Endothelial cell of umbilical vein (primary cell): Measurements from ENCODE around the gene POLR3A. TPM values are rescaled to one million over a fixed set of nuclear protein-coding genes. Genes with fewer than 3 reads are reported as not detected.

ENCODE experiments used
- BruUV-seq: library from RNA; stranded (reverse); fragments of 400-500 nt; replicated peaks from 2 replicates; lab custom pipeline; 2021; lab: Mats Ljungman, UMichigan
- CTCF ChIA-PET: fragments of 300-600, 350-600 bp; sonication (Branson Sonifier 250); formaldehyde crosslinking; loops from one replicate; lab custom pipeline; 2021; ENCODE audit warnings: antibody characterized with exemption, inconsistent platforms; lab: Charles Lee
- POLR2A ChIA-PET: fragments of 300-600, 350-600 bp; sonication (Branson Sonifier 250); formaldehyde crosslinking; loops from one replicate; lab custom pipeline; 2021; ENCODE audit warnings: antibody characterized with exemption, inconsistent platforms; lab: Charles Lee
- DNase-seq: peaks from one replicate; pipeline ENCODE4 v3.0.0-alpha.2; 2011; ENCODE audit warnings: low read depth, low spot score
- FAIRE-seq: peaks from 2 replicates; lab custom pipeline; 2011; peaks lifted over from hg19 to GRCh38; lab: Jason Lieb, UNC
- H2AFZ ChIP-seq: 2 replicates; pipeline ENCODE4 v1.6.0; 2012; ENCODE audit warnings: low read depth, low read length, control low read depth, inconsistent platforms
- H3K27ac ChIP-seq: 2 replicates; pipeline ENCODE4 v1.5.1; 2011; ENCODE audit warnings: low read depth, mild to moderate bottlenecking, control low read depth, low read length, moderate library complexity; ENCODE audit not compliant: insufficient read depth
- H3K27me3 ChIP-seq, 2 experiments: 2 replicates each; pipeline versions ENCODE4 v1.6.0 to v1.6.1; 2011; ENCODE audit warnings: low read length in 2 of 2, mixed read lengths in 1 of 2; ENCODE audit not compliant: control insufficient read depth in 2 of 2, insufficient read depth in 2 of 2
- H3K36me3 ChIP-seq, 2 experiments: 2 replicates in 1 of 2; 3 replicates in 1 of 2; pipeline ENCODE4 v1.5.1; 2011; ENCODE audit warnings: low read length in 2 of 2, mild to moderate bottlenecking in 1 of 2, moderate library complexity in 1 of 2; ENCODE audit not compliant: control insufficient read depth in 2 of 2, insufficient read depth in 2 of 2; ENCODE audit errors: extremely low read depth in 1 of 2
- H3K4me1 ChIP-seq: 3 replicates; pipeline ENCODE4 v1.5.1; 2011; ENCODE audit warnings: mild to moderate bottlenecking, low read length; ENCODE audit not compliant: control insufficient read depth, insufficient read depth; ENCODE audit errors: extremely low read depth
- H3K4me2 ChIP-seq: 2 replicates; pipeline ENCODE4 v1.6.1; 2011; ENCODE audit warnings: low read length, control low read depth, mixed read lengths; ENCODE audit not compliant: insufficient read depth
- H3K4me3 ChIP-seq, 3 experiments: fragments of 200-600 bp in 1 of 3; sonication (generic), shearing (Covaris generic) in 1 of 3; replicated peaks in 1 of 3; 2 replicates each; pipeline ENCODE4 v1.5.1; 2011 to 2016; ENCODE audit warnings: control low read depth in 3 of 3, low read length in 3 of 3, mild to moderate bottlenecking in 2 of 3, inconsistent platforms in 1 of 3, low read depth in 1 of 3, moderate library complexity in 1 of 3; ENCODE audit not compliant: insufficient read depth in 1 of 3
- H3K79me2 ChIP-seq: 2 replicates; pipeline ENCODE4 v1.6.0; 2012; ENCODE audit warnings: low read length, inconsistent platforms; ENCODE audit not compliant: control insufficient read depth, insufficient read depth
- H3K9ac ChIP-seq: replicated peaks from 2 replicates; pipeline ENCODE3; 2011; ENCODE audit warnings: low read length, control low read depth; ENCODE audit not compliant: insufficient read depth; ENCODE audit errors: extremely low read depth
- H3K9me1 ChIP-seq: replicated peaks from 3 replicates; pipeline ENCODE4 v1.6.0; 2011; ENCODE audit warnings: mild to moderate bottlenecking, low read length; ENCODE audit not compliant: control insufficient read depth, insufficient read depth; ENCODE audit errors: extremely low read depth
- H3K9me3 ChIP-seq: replicated peaks from 2 replicates; pipeline ENCODE4 v1.5.1; 2012; ENCODE audit warnings: low read length, inconsistent platforms; ENCODE audit not compliant: control insufficient read depth, insufficient read depth
- H4K20me1 ChIP-seq: replicated peaks from 2 replicates; pipeline ENCODE3; 2011; ENCODE audit warnings: mild to moderate bottlenecking, low read length; ENCODE audit not compliant: control insufficient read depth, insufficient read depth; ENCODE audit errors: extremely low read depth
- EZH2 ChIP-seq: IDR thresholded peaks from 2 replicates; pipeline ENCODE4 v1.6.1; 2012; ENCODE audit warnings: borderline replicate concordance, low read depth, mild to moderate bottlenecking, moderate library complexity, low read length, inconsistent platforms; ENCODE audit not compliant: severe bottlenecking
- FOS ChIP-seq: IDR thresholded peaks from 2 replicates; pipeline ENCODE4 v1.6.1; 2011; ENCODE audit warnings: mild to moderate bottlenecking, low read length, moderate library complexity, borderline replicate concordance; ENCODE audit not compliant: insufficient read depth
- GATA2 ChIP-seq: IDR thresholded peaks from 2 replicates; pipeline ENCODE4 v1.7.0; 2011; ENCODE audit warnings: low read depth, mild to moderate bottlenecking, moderate library complexity, mixed read lengths, low read length; ENCODE audit not compliant: insufficient read length, insufficient read depth
- JUN ChIP-seq: IDR thresholded peaks from 2 replicates; pipeline ENCODE4 v1.6.1; 2011; ENCODE audit warnings: borderline replicate concordance, low read depth; ENCODE audit not compliant: insufficient read length, insufficient read depth
- MYC ChIP-seq: IDR thresholded peaks from one replicate; pipeline ENCODE4 v1.6.1; 2011; ENCODE audit warnings: mild to moderate bottlenecking, low read depth, low read length
- POLR2A ChIP-seq: IDR thresholded peaks from 2 replicates; pipeline ENCODE4 v1.6.1; 2012; ENCODE audit warnings: low read depth, mild to moderate bottlenecking, control low read depth, low read length
- POLR2AphosphoS5 ChIP-seq: IDR thresholded peaks from 2 replicates; pipeline ENCODE4 v1.6.1; 2012; ENCODE audit warnings: low read depth, mild to moderate bottlenecking, control low read depth, low read length, moderate library complexity; ENCODE audit not compliant: insufficient read depth
- dilution Hi-C: fragments of 300-500 bp; cut with MboI; formaldehyde crosslinking; loops from one replicate; pipeline ENCODE4 v1.15.0; 2019; ENCODE audit warnings: low sequenced_read_pairs; ENCODE audit not compliant: extremely low pct_ligation_motif_present
- intact Hi-C: fragments of 100-400 bp; cut with micrococcal nuclease; formaldehyde crosslinking; loops from one replicate; pipeline ENCODE4 v1.10.0; 2022
- polyA plus RNA-seq, 4 experiments: library from polyadenylated mRNA; depleted of rRNA in 3 of 4; stranded (reverse) in 3 of 4; unstranded in 1 of 4; fragments of >200 nt; gene quantifications; 2 replicates each; pipeline versions ENCODE4 v1.2.1 to v1.2.3, GENCODE V29; 2011 to 2012; ENCODE audit warnings: missing spikeins in 1 of 4
- total RNA-seq: library from RNA; stranded (reverse); gene quantifications from 2 replicates; pipeline ENCODE4 v1.2.3, GENCODE V29; 2021
- TF ChIP-seq, protein P1 (sequence below): IDR thresholded peaks from 2 replicates; pipeline ENCODE4 v1.6.1; 2011; ENCODE audit not compliant: insufficient read depth, insufficient read length
- TF ChIP-seq, protein P2 (sequence below), 2 donors: IDR thresholded peaks; 1 replicate in 1 of 2; 2 replicates in 1 of 2; pipeline ENCODE4 v1.5.1; 2011; ENCODE audit warnings: low read length in 2 of 2, mild to moderate bottlenecking in 2 of 2, moderate library complexity in 2 of 2, control low read depth in 1 of 2, inconsistent platforms in 1 of 2, low read depth in 1 of 2; ENCODE audit not compliant: insufficient read depth in 1 of 2; ENCODE audit errors: extremely low read depth in 1 of 2

The POLR3A gene
- total and polyA plus RNA-seq, 2 donors (not counting 3 experiments of a cell fraction or from before 2014, with no cell fraction given) = 9.5 to 25.3 TPM

DNA sequence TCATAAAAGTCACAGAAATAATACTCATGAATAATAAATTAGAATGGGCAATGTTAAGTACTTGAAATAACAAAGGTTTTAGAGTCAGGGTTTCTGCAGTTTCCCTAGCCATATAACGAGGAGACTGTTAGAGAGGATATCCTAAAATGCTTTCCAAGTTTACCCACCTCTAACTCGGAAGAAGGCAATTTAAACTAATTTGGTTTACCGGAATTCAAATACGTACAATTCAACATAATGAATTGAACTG, 4.0 kb upstream of the POLR3A start:
- ChIA-PET POLR2A (no interaction called here), CTCF (no interaction called here)
- H3K36me3 ChIP-seq = peaks cover 13 to 27% of the 10 kb centered on the region in 2 experiments
- DNase-seq = no peak
- H3K27ac ChIP-seq = no peak overlapping the region
- TF ChIP-seq JUN = no peak
- TF ChIP-seq, protein P1, sequence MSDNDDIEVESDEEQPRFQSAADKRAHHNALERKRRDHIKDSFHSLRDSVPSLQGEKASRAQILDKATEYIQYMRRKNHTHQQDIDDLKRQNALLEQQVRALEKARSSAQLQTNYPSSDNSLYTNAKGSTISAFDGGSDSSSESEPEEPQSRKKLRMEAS = no peak
- no peak for TF ChIP-seq EZH2
- no peak for TF ChIP-seq MYC
- no peak for TF ChIP-seq FOS
- no peak for TF ChIP-seq GATA2
- TF ChIP-seq POLR2A = no peak
- TF ChIP-seq POLR2AphosphoS5 = no peak
- TF ChIP-seq, protein P2, sequence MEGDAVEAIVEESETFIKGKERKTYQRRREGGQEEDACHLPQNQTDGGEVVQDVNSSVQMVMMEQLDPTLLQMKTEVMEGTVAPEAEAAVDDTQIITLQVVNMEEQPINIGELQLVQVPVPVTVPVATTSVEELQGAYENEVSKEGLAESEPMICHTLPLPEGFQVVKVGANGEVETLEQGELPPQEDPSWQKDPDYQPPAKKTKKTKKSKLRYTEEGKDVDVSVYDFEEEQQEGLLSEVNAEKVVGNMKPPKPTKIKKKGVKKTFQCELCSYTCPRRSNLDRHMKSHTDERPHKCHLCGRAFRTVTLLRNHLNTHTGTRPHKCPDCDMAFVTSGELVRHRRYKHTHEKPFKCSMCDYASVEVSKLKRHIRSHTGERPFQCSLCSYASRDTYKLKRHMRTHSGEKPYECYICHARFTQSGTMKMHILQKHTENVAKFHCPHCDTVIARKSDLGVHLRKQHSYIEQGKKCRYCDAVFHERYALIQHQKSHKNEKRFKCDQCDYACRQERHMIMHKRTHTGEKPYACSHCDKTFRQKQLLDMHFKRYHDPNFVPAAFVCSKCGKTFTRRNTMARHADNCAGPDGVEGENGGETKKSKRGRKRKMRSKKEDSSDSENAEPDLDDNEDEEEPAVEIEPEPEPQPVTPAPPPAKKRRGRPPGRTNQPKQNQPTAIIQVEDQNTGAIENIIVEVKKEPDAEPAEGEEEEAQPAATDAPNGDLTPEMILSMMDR (IDR thresholded peaks at IDR 0.05; ENCODE audit: extremely low read depth in 1 of 2, insufficient read depth in 1 of 2, low read depth in 1 of 2, low read length in 2 of 2) = no peak
- intact Hi-C loops = loop anchor here (1.0 to 5.0 kb wide), 2 partner anchors 187 to 939 kb away; no protein-coding TSS in a partner anchor
- H3K9me1 ChIP-seq = no peaks in the 10 kb centered on the region
- no peaks in the 10 kb centered on the region for H3K9me3 ChIP-seq
- H3K27me3 ChIP-seq = no peaks in the 10 kb centered on the region
- H3K9ac ChIP-seq = no peak overlapping the region
- H4K20me1 ChIP-seq = peaks cover 8% of the 10 kb centered on the region
- peak overlapping the region; percentile 48 for H2AFZ ChIP-seq
- FAIRE-seq = no peak
- dilution Hi-C loops = no loop called here
- peak overlapping the region; percentile 86 for H3K4me2 ChIP-seq
- peaks cover 56% of the 10 kb centered on the region for H3K79me2 ChIP-seq
- peak overlapping the region; percentile 19 to 91 (median 19) for H3K4me3 ChIP-seq
- peaks cover 41% of the 10 kb centered on the region for H3K4me1 ChIP-seq
- BruUV-seq = no TSS peak
